AG09319 (cell line): ENCODE results near the gene MIB1.

Experiments used
- DNase-seq: peaks from one replicate; pipeline ENCODE4 v3.0.0-alpha.2; 2010; ENCODE audit warnings: low read depth; ENCODE audit errors: extremely low read depth
- CTCF ChIP-seq: IDR thresholded peaks from 2 replicates; pipeline ENCODE4 v1.5.1; 2011; ENCODE audit warnings: low read depth, mild to moderate bottlenecking, inconsistent platforms, low read length, moderate library complexity

Gene MIB1

GRCh38 chr18:21745231-21745630 is 4.6 kb downstream of the MIB1 start:
- no peak for TF ChIP-seq CTCF
- no peak for DNase-seq

GRCh38 chr18:21747268-21747667 is 6.7 kb downstream of the MIB1 start:
- DNase-seq: no peak
- TF ChIP-seq CTCF: no peak

GRCh38 chr18:21747764-21748693 is 7.4 kb downstream of the MIB1 start:
- DNase-seq: no peak
- TF ChIP-seq CTCF: no peak

GRCh38 chr18:21757833-21758232 is 17.2 kb downstream of the MIB1 start:
- DNase-seq: no peak
- no peak for TF ChIP-seq CTCF

- no peak for TF ChIP-seq CTCF
- DNase-seq: no peak
These were observed 19.2 kb downstream of the MIB1 start for GRCh38 chr18:21759836-21760235.

GRCh38 chr18:21760321-21760720 is 19.7 kb downstream of the MIB1 start:
- no peak for TF ChIP-seq CTCF
- DNase-seq: no peak

GRCh38 chr18:21761471-21762115 is 21.0 kb downstream of the MIB1 start:
- DNase-seq: no peak
- no peak for TF ChIP-seq CTCF
